Effector memory CD4-positive, alpha-beta T cell (primary cell): Measurements from ENCODE around the gene ZDHHC6.
"Not testable (repeated sequence)": the region's sequence is repeated elsewhere in the genome, so short reads cannot be mapped to it uniquely, and the experiment has no call there.

Experiments
- DNase-seq, 3 donors: peaks; one replicate each; pipeline ENCODE4 v3.0.0-alpha.2; 2020
- H3K27ac ChIP-seq: 2 replicates; pipeline ENCODE4 v1.7.0; 2013; ENCODE audit warnings: mild to moderate bottlenecking, low read length, moderate library complexity; ENCODE audit not compliant: insufficient read depth, poor library complexity, severe bottlenecking
- H3K27me3 ChIP-seq: replicated peaks from 2 replicates; pipeline ENCODE4 v1.7.0; 2013; ENCODE audit warnings: mild to moderate bottlenecking, low read length; ENCODE audit not compliant: insufficient read depth, control insufficient read depth, poor library complexity, severe bottlenecking
- H3K36me3 ChIP-seq: 2 replicates; pipeline ENCODE4 v1.7.0; 2013; ENCODE audit warnings: mild to moderate bottlenecking, low read length, moderate library complexity; ENCODE audit not compliant: control insufficient read depth, insufficient read depth
- H3K4me1 ChIP-seq: 2 replicates; pipeline ENCODE4 v1.7.0; 2013; ENCODE audit warnings: low read length, mild to moderate bottlenecking; ENCODE audit not compliant: control insufficient read depth, insufficient read depth, poor library complexity, severe bottlenecking
- H3K4me3 ChIP-seq: 2 replicates; pipeline ENCODE4 v1.7.0; 2013; ENCODE audit warnings: low read length, low read depth, mild to moderate bottlenecking; ENCODE audit not compliant: insufficient read depth, poor library complexity, severe bottlenecking
- H3K9me3 ChIP-seq: 2 replicates; pipeline ENCODE4 v1.7.0; 2013; ENCODE audit warnings: mild to moderate bottlenecking, low read length, moderate library complexity; ENCODE audit not compliant: control insufficient read depth

Gene ZDHHC6

DNA sequence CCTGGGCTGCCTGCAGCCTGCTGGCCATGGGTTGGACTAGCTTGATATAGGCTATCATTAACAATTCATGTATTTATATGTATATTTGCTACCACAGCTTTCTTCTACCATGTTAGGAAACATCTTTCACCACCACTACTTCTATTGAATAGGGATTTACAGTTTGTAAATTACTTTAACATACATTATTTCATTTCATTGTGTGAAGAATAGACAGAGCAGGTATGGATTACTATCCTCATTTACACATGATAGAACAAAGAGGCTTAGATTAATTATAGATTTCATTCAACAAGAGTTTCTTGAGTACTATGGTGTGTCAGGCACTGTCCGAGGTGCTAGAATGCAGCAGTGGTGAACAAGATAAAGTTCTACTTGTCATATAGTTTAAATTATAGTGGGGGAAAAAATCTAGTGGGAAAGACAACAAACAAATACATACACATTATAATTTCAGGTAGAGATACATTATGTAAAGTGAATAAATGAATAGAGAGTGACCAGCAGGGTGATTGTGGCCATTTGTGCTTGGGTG is 20.9 kb upstream of the ZDHHC6 start:
- no peaks in the 10 kb centered on the region for H3K4me1 ChIP-seq
- H3K9me3 ChIP-seq: no peaks in the 10 kb centered on the region
- DNase-seq: no peak
- no peaks in the 10 kb centered on the region for H3K27me3 ChIP-seq
- no peak overlapping the region for H3K4me3 ChIP-seq
- H3K36me3 ChIP-seq: peaks cover 23% of the 10 kb centered on the region
- H3K27ac ChIP-seq: no peak overlapping the region

DNA sequence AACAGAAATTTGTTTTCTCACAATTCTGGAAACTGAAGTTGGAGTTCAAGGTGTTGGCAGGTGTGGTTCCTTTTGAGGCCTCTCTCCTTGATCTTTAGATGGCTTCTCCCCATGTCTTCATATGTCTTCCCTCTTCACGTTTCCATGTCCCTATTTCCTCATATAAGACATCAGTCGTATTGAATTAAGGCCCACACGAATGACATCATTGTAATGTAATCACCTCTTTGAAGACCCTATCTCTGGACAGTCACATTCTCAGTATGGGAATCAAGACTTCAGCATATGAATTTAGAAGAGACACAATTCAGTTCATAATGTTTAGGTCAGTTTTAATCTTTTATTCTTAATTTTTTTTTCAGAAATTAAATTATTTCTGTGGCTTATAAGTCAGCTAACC is 20.1 kb upstream of the ZDHHC6 start:
- Histone ChIP-seq H3K9me3 (no peaks in the 10 kb centered on the region), H3K4me3 (no peak overlapping the region), H3K27me3 (no peaks in the 10 kb centered on the region), H3K36me3 (peaks cover 26% of the 10 kb centered on the region), H3K27ac (no peak overlapping the region), H3K4me1 (no peaks in the 10 kb centered on the region)
- no peak for DNase-seq

DNA sequence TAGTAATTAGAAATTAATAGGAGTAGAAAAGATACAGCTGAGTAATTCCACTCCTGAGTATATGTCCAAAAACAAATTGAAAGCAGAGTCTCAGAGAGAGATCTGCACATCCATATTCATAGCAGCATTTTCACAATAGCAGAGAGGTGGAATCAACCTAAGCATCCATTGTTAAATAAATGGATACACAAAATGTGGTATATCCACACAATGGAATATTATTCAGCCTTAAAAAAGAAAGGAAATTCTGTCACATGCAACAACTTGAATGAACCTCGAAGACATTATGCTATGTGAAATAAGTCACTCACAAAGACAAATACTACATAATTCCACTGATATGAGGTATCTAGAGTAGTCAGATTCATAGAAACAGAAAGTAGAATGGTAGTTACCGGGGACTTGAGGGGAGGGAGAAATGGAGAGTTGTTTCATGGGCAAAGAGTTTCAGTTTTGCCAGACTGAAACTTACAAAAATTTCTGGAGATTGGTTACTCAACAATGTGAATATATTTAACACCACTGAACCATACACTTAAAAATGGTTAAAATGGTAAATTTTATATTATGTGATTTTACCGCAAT is 18.7 kb upstream of the ZDHHC6 start:
- H3K27ac ChIP-seq: no peak overlapping the region
- H3K36me3 ChIP-seq: peaks cover 26% of the 10 kb centered on the region
- no peaks in the 10 kb centered on the region for H3K4me1 ChIP-seq
- no peak overlapping the region for H3K4me3 ChIP-seq
- H3K27me3 ChIP-seq: no peaks in the 10 kb centered on the region
- no peaks in the 10 kb centered on the region for H3K9me3 ChIP-seq
- no peak for DNase-seq

DNA sequence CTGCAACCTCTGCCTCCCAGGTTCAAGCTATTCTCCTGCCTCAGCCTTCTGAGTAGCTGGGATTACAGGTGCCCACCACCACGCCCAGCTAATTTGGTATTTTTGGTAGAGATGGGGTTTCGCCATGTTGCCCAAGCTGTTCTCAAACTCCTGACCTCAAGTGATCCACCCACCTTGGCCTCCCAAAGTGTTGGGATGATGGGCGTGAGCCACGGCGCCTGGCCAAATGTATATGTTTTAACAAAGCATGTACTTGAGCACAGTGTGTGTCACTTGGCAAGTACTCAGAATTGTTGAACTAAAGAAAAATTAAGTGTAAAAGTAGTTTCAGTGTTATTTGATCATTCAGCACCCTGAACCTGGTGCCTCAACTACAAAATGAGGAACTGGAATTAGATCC is 17.4 kb upstream of the ZDHHC6 start:
- H3K4me3 ChIP-seq, H3K27ac ChIP-seq, H3K27me3 ChIP-seq, H3K4me1 ChIP-seq, DNase-seq, H3K9me3 ChIP-seq: not testable (repeated sequence)
- H3K36me3 ChIP-seq: peaks cover 26% of the 10 kb centered on the region

DNA sequence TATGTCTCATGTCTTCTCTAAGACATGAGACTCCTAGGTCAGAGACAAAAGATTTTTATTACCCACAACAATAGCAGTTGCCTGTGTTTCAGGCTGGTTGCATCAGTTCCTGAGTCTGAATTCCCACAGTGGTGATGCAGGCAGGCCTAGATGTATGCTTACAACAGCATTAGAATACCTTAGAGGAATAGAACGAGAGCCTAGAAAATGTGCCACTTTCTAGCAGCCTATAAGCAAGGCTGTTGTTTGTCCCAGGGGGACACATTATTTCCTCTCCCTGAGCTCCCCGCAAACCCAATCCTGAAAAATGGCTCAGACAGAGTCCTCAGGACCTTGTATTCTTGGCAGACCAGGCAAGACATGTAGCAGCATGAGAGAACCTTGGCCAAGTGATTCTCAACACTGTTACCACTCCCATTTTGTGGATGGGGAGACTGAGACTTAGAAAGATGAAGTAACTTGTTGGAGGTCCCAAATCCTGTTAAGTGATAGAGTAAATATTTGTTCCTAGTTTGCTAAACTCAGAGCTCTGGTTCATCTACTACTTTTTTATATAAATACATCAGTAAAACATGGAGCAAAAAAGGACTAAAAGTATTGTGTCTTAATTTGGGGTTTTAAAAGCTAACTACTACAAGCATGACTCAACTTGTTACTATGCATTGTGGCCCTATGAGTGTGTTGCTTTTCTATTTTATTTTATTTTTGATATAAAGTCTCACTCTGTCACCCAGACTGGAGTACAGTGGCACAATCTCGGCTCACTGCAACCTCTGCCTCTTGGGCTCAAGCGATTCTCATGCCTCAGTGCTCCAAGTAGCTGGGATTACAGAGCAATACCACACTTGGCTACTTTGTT is 14.5 kb upstream of the ZDHHC6 start:
- Histone ChIP-seq H3K4me1 (no peaks in the 10 kb centered on the region), H3K4me3 (no peak overlapping the region), H3K36me3 (peaks cover 19% of the 10 kb centered on the region), H3K27me3 (no peaks in the 10 kb centered on the region), H3K27ac (no peak overlapping the region), H3K9me3 (no peaks in the 10 kb centered on the region)
- DNase-seq: no peak

- Histone ChIP-seq H3K27me3 (no peaks in the 10 kb centered on the region), H3K9me3 (no peaks in the 10 kb centered on the region), H3K4me1 (no peaks in the 10 kb centered on the region), H3K36me3 (peaks cover 13% of the 10 kb centered on the region), H3K4me3 (no peak overlapping the region), H3K27ac (no peak overlapping the region)
- DNase-seq: no peak
These were observed 13.7 kb upstream of the ZDHHC6 start for GRCh38 chr10:112460366-112460765.

GRCh38 chr10:112456533-112456932 is 9.8 kb upstream of the ZDHHC6 start:
- no peaks in the 10 kb centered on the region for H3K9me3 ChIP-seq
- no peaks in the 10 kb centered on the region for H3K27me3 ChIP-seq
- no peak overlapping the region for H3K27ac ChIP-seq
- no peaks in the 10 kb centered on the region for H3K36me3 ChIP-seq
- no peaks in the 10 kb centered on the region for H3K4me1 ChIP-seq
- no peak overlapping the region for H3K4me3 ChIP-seq
- DNase-seq: no peak

DNA sequence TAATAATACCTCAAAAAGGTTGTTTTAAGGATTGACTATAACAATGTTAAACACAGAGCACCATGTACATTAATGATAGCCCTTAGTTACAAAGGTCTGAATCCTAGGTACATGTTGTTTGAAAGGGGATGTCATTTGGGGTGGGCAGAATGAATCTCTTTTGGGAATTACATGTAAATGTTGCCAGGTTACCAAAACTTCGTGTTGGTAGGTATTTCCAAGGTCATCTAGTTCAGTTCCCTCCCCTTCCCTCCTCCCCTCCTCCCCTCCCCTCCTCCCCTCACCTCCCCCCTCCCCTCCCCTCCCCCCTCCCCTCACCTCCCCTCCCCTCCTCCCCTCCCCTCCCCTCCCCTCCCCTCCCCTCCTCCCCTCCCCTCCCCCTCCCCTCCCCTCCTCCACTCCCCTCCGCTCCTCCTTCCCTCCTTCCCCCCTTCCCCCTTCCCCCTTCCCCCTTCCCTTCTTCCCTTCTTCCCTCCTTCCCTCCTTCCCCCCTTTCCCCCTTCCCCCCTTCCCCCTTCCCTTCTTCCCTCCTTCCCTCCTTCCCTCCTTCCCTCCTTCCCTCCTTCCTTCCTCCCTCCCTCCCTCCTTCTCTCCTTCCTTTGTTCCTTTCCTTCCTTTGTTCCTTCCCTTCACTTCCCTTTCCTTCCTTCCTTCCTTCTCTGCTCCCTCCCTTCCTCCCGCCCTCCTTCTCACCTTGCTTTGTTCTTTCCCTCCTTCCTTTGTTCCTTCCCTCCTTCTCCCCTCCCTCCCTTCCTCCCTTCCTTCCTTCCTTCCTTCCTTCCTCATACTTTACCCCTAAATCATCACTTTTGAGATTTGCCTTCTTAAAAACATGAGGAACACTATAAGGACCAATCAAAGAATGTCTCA is 8.4 kb upstream of the ZDHHC6 start:
- Histone ChIP-seq H3K9me3 (no peaks in the 10 kb centered on the region), H3K27ac (no peak overlapping the region), H3K36me3 (no peaks in the 10 kb centered on the region), H3K4me3 (no peak overlapping the region), H3K27me3 (no peaks in the 10 kb centered on the region), H3K4me1 (no peaks in the 10 kb centered on the region)
- DNase-seq: no peak

- no peak for DNase-seq
- H3K36me3 ChIP-seq: no peaks in the 10 kb centered on the region
These were observed 2.2 kb upstream of the ZDHHC6 start for GRCh38 chr10:112448888-112449287.

DNA sequence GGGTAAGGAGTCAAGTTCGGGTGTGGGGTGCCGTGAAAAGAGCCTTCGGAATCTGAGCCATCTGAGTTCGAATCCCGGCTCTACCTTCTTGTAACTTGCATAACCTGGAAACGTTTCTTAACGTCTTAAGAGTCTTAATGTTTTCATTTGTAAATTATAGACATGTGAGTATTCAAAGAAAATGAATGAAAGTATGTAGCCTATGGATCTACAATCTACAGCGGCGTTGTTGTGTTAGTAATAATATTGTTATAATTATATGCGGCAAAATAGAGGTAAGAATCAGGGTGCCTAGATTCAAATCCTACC is 860 bp upstream of the ZDHHC6 start:
- H3K4me3 ChIP-seq: peak overlapping the region; percentile 100
- H3K36me3 ChIP-seq: peaks cover 2% of the 10 kb centered on the region
- no peaks in the 10 kb centered on the region for H3K27me3 ChIP-seq
- DNase-seq: no peak
- peak overlapping the region; percentile 91 for H3K27ac ChIP-seq
- peaks cover 15% of the 10 kb centered on the region for H3K4me1 ChIP-seq
- H3K9me3 ChIP-seq: no peaks in the 10 kb centered on the region

More at GRCh38 chr10:112448888-112449287, 2.2 kb upstream of the ZDHHC6 start:
- Histone ChIP-seq H3K4me1 (peaks cover 15% of the 10 kb centered on the region), H3K4me3 (no peak overlapping the region), H3K9me3 (no peaks in the 10 kb centered on the region), H3K27me3 (no peaks in the 10 kb centered on the region), H3K27ac (no peak overlapping the region)
